GM23248 (cell line): ENCODE measurements around the gene TOM1L1.

ENCODE experiments used
- EZH2 ChIP-seq: fragments of 200-600 bp; sonication (generic); IDR thresholded peaks from 2 replicates; pipeline ENCODE4 v1.6.1; 2018; ENCODE audit warnings: antibody characterized with exemption, mild to moderate bottlenecking; ENCODE audit not compliant: insufficient read depth, poor library complexity, severe bottlenecking
- EZH2phosphoT487 ChIP-seq: fragments of 200-600 bp; sonication (generic); IDR thresholded peaks from 2 replicates; pipeline ENCODE4 v1.6.1; 2018; ENCODE audit warnings: antibody characterized with exemption, moderate library complexity, mild to moderate bottlenecking, low read depth; ENCODE audit not compliant: insufficient read depth

GRCh38 chr17:54882950-54883349, 17.7 kb upstream of the TOM1L1 start:
- TF ChIP-seq EZH2phosphoT487 (no peak), EZH2 (no peak)
